GM18868 (cell line): Measurements from ENCODE around the gene KRTAP9-7.

Source experiments
- ATAC-seq: cut with Tn5 transposase; IDR thresholded peaks from one replicate; pipeline ENCODE4 v1.9.1; 2021; ENCODE audit warnings: mild to moderate bottlenecking, moderate library complexity; ENCODE audit not compliant: unreplicated experiment

KRTAP9-7 gene

DNA sequence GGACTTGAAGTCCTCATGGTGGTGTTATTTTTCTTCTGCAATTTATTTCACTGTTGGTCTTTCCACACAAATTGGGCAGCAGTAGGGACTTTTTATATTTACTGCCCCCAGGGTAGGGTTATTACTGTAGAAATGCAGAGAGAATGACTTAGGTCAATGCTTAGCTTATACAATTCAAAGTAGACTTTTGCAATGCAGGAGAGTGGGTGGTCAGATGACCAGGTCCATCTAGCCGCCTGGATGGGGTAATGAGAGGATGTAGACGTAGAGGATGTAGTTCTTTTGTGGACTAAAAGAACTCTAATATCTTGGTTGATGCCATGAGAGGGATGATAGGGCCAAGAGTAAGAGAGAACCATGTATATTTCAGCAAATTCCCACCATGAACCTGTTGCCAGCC lies 42.7 kb downstream of the KRTAP9-7 start:
- no peak for ATAC-seq

GRCh38 chr17:41322094-41322902 lies 46.8 kb downstream of the KRTAP9-7 start:
- ATAC-seq = no peak

DNA sequence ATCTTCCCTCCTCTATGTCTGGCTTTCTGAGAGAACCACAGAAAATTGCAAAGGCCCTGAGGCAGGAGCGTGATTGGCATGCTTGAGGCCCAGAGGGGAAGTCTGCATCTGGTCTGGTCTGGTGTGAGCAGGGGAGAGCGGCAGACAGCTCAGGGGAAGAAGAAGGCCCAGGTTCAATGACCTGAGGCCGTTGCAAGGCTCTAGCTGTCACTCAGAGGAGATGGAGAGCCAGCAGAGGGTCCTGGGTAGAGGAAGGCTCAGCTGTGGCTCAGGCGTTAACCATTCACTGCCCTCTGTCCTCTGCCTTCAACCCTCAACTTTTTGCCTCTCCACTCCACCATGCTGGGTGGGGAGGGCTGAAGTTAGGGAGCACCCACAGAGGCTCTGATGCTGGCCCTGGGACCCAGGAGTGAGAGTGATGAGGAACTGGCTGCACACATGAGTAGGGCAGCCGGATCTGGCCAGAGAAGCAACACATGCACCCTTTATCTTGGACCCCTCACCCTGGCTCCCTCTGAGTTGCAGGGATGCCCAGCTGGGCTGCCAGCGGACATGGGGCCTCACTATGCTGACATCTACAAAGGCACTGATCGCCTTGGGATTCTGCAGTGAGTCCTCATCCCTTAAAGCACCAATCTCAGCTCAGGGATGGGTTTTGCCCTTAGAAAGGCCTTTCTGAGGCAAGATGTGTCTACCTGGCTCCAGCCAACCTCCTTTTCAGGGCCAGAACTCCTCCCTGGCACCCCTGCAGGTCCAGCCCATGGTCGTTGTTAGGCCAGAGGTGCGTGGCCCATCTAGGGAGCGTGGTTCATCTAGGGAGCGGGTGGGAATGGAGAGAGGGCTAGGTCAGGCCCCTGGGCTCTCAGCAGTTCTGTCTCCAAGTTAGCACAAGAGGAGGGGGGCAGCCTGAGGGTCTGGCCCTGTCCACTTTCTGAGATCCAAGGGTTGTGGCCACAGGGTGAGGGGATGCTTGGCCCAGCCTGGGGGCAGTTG lies 47.7 kb downstream of the KRTAP9-7 start:
- ATAC-seq = no peak

GRCh38 chr17:41324180-41325075 lies 48.9 kb downstream of the KRTAP9-7 start:
- ATAC-seq = no peak

DNA sequence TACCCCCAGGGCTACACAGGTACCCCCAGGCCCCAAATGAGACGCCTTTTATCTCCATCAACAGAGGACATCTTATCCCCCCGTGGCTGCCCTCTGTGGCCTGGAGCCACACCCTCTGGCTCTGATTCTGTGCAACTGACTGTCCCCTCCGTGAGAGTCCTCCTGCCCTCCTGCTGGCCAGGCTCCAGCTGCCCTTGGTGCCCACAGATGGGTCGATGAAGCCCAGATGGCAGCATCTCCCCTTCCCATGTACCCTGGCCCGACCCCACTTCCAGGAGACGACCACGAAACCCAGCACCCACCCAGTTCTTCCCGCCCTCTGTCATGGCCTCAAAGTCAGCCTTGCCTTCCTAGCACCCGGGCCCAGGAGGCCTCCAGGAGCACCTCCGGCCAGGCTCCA lies 49.6 kb downstream of the KRTAP9-7 start:
- no peak for ATAC-seq

DNA sequence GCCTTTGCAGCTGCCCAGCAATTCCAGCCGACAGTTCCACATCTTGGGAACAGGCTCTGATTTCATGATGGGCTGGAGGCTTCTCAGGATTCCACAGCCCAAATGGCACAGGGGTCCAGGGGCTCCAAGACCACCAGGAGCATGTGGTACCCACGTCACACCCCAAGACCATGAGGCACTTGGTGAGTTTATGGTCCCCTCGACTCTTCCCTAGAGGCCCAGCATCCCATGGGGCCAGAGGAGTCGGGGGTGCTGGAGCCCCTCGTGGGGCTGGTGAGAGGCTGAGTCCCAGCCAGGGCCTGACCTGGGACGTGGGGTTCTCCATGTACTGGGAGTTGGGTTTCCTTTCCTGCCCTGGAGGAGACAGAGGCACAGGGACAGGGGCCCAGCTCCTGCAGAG lies 50.1 kb downstream of the KRTAP9-7 start:
- no peak for ATAC-seq
